NB4 (cell line): ENCODE data around the gene BRD2.

Experiments
- MYC ChIP-seq: IDR thresholded peaks from 2 replicates; pipeline ENCODE4 v1.6.1; 2011; ENCODE audit warnings: low read depth, low read length
- POLR2A ChIP-seq: IDR thresholded peaks from 2 replicates; pipeline ENCODE4 v1.6.1; 2011; ENCODE audit warnings: mild to moderate bottlenecking; ENCODE audit not compliant: insufficient read length; ENCODE audit errors: extremely low read depth
- TF ChIP-seq, protein P1 (sequence below): IDR thresholded peaks from one replicate; pipeline ENCODE4 v1.5.1; 2012; ENCODE audit warnings: low read depth, low read length
- TF ChIP-seq, protein P2 (sequence below): IDR thresholded peaks from 2 replicates; pipeline ENCODE4 v1.6.1; 2011; ENCODE audit warnings: low read depth, low read length

DNA sequence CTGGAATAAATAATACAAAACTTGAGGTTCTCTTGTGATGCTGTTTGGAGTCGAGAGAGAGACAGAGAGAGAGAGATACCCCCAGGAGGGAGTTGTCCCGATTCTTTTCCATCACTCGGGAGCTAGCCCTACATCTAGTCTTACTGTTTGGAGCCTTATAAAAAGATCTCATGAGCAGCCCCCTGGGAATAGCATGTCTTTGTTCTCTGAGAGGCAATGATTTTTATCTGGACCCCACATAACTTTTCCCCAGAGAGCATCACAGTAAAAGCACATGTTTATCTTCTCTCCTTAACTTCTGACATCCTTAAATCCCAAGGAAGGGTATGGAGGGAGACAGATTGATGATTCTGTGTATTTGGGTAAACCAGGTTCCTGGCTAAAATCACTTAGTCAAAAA is 61.9 kb downstream of the BRD2 start:
- TF ChIP-seq, protein P1, sequence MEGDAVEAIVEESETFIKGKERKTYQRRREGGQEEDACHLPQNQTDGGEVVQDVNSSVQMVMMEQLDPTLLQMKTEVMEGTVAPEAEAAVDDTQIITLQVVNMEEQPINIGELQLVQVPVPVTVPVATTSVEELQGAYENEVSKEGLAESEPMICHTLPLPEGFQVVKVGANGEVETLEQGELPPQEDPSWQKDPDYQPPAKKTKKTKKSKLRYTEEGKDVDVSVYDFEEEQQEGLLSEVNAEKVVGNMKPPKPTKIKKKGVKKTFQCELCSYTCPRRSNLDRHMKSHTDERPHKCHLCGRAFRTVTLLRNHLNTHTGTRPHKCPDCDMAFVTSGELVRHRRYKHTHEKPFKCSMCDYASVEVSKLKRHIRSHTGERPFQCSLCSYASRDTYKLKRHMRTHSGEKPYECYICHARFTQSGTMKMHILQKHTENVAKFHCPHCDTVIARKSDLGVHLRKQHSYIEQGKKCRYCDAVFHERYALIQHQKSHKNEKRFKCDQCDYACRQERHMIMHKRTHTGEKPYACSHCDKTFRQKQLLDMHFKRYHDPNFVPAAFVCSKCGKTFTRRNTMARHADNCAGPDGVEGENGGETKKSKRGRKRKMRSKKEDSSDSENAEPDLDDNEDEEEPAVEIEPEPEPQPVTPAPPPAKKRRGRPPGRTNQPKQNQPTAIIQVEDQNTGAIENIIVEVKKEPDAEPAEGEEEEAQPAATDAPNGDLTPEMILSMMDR = no peak
- no peak for TF ChIP-seq POLR2A
- TF ChIP-seq, protein P2, sequence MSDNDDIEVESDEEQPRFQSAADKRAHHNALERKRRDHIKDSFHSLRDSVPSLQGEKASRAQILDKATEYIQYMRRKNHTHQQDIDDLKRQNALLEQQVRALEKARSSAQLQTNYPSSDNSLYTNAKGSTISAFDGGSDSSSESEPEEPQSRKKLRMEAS = no peak
- no peak for TF ChIP-seq MYC
